Measurements from ENCODE around the gene MUTYH.
"Not testable (repeated sequence)": the region's sequence is repeated elsewhere in the genome, so short reads cannot be mapped to it uniquely, and the experiment has no call there.

Gene MUTYH

GRCh38 chr1:45339789-45340558, at the start of gene MUTYH, which contains the start of gene TOE1:
TSS of gene MUTYH (minus strand) at chr1:45340440. CDS start at chr1:45334505, 5,935 bp downstream.
TSS of gene TOE1 (plus strand) at chr1:45340170. CDS start at chr1:45340253, 83 bp downstream.
- intact Hi-C loops (cut with DNase I): loop anchor here (1.0 to 5.0 kb wide), 2 partner anchors 37 to 152 kb away; partner anchors contain the start of gene TESK2
- DNase-seq: peak; percentile 80 to 98 (median 89)

DNA sequence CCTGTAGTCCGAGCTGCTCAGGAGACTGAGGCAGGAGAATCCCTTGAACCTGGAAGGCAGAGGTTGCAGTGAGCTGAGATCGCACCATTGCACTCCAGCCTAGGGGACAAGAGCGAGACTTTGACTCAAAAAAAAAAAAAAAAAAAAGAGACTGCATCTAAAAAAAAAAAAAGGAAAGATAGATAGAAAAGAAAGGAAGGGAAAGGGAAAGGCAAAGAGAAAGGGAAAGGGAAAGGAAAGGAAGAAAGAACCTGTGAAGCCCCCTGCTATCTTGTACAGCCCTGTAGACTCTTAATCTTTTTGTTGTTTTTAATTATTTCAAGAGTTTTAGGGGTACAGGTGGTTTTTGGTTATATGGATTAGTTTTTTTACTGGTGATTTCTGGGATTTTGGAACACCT, 46.0 kb upstream of the MUTYH start:
- intact Hi-C loops (cut with DNase I): no loop called here
- no peak for DNase-seq

- DNase-seq: no peak
- intact Hi-C loops (cut with DNase I): no loop called here
Measured at GRCh38 chr1:45385302-45385701, 45.1 kb upstream of the MUTYH start.

DNA sequence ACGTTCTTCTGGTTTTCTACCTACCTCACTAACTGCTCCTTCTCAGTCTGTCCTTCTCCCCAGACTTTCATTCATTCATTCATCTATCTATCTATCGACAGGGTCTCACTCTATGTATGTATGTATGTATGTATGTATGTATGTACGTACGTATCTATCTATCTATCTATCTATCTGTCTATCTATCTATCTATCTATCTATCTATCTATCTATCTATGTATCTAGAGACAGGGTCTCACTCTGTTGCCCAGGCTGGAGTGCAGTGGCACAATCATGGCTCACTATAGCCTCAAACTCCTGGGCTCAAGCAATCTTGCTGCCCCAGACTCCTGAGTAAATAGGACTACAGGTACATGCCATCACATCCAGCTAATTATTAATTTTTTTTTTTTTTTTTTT, 44.0 kb upstream of the MUTYH start:
- intact Hi-C loops (cut with DNase I); DNase-seq: not testable (repeated sequence)

GRCh38 chr1:45383191-45383590, 43.0 kb upstream of the MUTYH start:
- intact Hi-C loops (cut with DNase I): no loop called here
- no peak for DNase-seq

DNA sequence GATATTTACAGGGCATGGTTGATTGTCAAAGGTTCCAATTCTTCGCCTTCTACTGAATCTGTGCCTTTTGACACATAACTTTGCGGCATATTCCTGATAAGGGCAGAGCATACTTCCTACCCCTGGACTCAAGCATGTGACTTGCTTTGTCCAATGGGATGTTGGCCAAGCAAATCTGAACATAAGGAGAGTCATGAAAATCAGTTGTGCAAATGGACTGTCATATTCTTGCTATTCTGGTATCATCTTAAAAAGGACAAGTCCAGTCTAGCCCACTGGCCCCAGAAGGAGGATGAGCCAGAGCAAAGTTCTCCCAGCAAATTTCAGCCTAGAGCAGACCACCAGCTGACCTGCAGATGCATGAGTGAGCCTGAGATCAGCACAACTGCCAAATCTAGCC, 41.0 kb upstream of the MUTYH start:
- intact Hi-C loops (cut with DNase I): no loop called here
- no peak for DNase-seq

DNA sequence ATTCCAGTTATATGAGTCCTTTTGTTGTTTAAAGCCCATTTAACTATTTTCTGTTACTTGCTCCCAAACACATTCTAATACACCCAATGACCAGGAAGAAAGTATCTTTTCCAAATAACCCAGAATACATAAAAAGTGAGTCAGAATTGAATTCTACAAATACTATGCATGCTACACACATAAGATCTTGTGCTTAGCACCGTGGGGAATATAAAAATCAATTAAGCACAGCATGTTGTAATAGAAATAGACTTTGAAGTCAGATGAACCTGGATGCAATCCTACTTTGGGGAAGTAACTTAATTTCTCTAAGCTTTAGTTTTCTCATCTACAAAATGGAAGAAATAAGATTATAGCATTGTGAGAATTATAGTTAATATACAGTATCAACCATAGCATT, 40.5 kb upstream of the MUTYH start:
- intact Hi-C loops (cut with DNase I): no loop called here
- DNase-seq: no peak

DNA sequence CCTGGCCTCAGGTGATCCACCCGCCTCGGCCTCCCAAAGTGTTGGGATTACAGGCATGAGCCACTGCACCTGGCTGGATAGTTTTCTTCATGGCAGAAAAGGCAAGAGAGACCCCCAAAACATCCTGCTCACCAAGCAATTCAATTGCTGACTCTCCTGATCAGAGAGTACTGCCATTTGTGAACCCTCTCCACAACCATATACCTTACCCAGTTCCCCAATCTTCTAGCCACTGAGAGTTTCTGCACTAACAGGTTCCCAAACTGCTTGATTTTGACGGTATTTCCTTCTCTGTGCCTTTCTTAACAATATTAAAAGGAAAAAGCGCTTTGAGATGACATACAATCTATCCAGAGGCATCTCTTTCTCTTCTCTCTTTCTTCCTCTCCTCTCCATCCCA, 39.9 kb upstream of the MUTYH start:
- no peak for DNase-seq
- intact Hi-C loops (cut with DNase I): no loop called here

GRCh38 chr1:45379524-45379923, 39.3 kb upstream of the MUTYH start:
- no peak for DNase-seq
- intact Hi-C loops (cut with DNase I): no loop called here

- no peak for DNase-seq
- intact Hi-C loops (cut with DNase I): no loop called here
Measured at GRCh38 chr1:45378184-45378583, 37.9 kb upstream of the MUTYH start.

GRCh38 chr1:45375104-45376090, 35.2 kb upstream of the MUTYH start:
- no peak for DNase-seq
- intact Hi-C loops (cut with DNase I): no loop called here

DNA sequence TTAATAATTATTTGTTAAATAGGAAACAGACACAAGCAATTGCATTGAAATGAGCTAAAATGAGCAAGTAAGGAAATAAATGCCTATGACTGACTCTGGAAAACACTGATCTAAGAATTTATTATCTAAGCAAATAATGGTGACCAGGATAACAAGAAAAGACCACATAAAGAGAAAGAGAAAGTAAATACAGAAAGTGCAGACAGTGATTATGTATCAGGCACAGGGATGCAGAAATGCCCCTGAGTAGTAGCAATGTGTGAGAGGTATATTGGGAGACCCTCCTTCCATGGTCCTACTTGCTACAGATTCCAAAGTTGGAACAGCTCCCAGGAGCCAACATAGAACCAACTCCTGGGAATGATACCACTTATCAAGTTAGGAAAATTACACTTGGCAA, 33.3 kb upstream of the MUTYH start:
- no peak for DNase-seq
- intact Hi-C loops (cut with DNase I): no loop called here

DNA sequence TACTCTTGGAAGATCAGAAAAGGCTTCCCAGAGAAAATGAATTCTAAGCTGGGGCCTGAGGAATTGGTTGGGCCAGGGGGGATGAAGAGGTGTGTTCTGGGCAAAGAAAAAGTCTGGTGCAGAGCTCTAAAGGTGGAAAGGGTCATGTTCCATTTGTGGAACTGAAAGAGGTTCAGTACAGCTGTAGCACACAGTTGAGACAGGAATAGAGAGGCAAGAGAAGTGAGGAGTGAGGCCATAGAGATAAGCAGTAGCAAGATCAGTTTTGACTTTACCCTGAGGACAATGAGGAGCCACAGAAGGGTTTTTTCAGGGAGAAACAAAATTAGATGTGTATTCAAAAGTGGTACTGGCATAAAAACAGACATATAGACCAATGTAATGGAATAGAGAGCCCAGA, 30.3 kb upstream of the MUTYH start:
- intact Hi-C loops (cut with DNase I): no loop called here

DNA sequence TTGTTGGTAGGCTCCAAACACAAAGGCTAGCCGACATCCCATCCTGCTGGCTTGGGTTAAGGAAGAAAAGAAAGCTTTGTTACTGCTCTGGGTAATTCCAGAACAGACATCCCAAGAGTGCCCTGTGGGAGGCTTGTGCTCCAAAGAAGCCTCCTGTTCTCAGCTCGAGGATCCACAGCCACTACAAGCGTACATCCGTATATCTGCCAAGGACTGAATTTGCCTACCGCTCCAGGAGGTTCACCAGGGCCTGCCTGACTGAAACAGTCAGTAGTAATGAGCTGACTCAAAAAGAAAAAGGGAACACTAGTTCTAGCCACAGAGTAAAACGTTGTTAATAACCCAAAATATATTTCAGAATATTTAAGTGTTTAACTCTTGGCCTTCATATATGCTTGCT, 24.8 kb upstream of the MUTYH start:
- intact Hi-C loops (cut with DNase I): no loop called here
- peak in 1 of 10 donors; percentile 28 for DNase-seq

More for the DNA sequence above, 30.3 kb upstream of the MUTYH start:
- no peak for DNase-seq

GRCh38 chr1:45364294-45364693, 24.1 kb upstream of the MUTYH start:
- intact Hi-C loops (cut with DNase I): loop anchor here (5.0 kb wide), 1 partner anchor 208 kb away; no protein-coding TSS in a partner anchor
- no peak for DNase-seq

DNA sequence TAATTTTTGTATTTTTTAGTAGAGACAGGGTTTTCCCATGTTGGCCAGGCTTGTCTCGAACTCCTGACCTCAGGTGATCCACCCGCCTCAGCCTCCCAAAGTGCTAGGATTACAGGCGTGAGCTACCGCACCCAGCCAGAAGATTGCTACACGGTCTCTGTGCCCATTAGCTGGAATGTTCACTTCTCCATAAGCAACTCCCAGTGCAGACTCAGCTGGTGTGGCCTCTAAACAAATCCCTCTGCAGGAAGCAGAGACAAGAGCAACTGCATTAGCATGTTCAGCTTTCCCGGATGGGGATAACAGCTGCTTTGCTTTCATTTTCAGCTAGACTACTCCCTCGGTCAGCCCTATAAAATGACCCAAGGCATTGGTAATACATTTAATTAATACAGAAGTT, 20.7 kb upstream of the MUTYH start:
- peak in 1 of 10 donors; percentile 30 for DNase-seq
- intact Hi-C loops (cut with DNase I): loop anchor here (5.0 kb wide), 1 partner anchor 211 kb away; no protein-coding TSS in a partner anchor

GRCh38 chr1:45359882-45360513, 19.8 kb upstream of the MUTYH start:
- intact Hi-C loops (cut with DNase I): loop anchor here (1.0 to 5.0 kb wide), 2 partner anchors 133 to 212 kb away; no protein-coding TSS in a partner anchor
- DNase-seq: peak in 8 of 10 donors; percentile 51 to 94 (median 72)

DNA sequence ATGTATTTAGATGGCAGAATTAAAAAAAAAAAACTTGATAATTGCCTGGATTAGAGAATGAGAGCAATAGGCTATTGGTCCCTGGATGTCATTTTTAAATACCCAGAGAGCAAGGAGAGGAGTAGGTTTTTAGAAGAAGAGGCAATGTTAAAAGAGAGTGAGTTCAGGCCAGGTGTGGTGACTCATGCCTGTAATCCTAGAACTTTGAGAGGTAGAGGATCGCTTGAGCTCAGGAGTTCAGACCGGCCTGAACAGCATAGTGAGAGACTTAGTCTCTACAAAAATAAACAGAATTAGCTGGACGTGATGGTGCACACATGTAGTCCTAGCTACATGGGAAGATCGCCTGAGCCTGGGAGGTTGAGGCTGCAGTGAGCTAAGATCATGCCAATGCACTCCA, 15.9 kb upstream of the MUTYH start:
- no peak for DNase-seq
- intact Hi-C loops (cut with DNase I): no loop called here

GRCh38 chr1:45355683-45356082, 15.4 kb upstream of the MUTYH start:
- intact Hi-C loops (cut with DNase I): no loop called here
- DNase-seq: no peak

GRCh38 chr1:45354838-45355237, 14.6 kb upstream of the MUTYH start:
- DNase-seq: no peak
- intact Hi-C loops (cut with DNase I): no loop called here
